ENCODE data around the gene NKD2.

The NKD2 gene

GRCh38 chr5:1075931-1076330, 67.3 kb downstream of the NKD2 start:
- TF ChIP-seq CTCF (IDR thresholded peaks at IDR 0.05; ENCODE audit: insufficient read depth, low read length, poor library complexity, severe bottlenecking) (no peak), EZH2phosphoT487 (conservative IDR thresholded peaks at IDR 0.05; ENCODE audit: low read length) (no peak)
- Histone ChIP-seq H3K4me3 (ENCODE audit: insufficient read depth, low read length, poor library complexity, severe bottlenecking) (no peak overlapping the region), H2AFZ (ENCODE audit: low read depth, low read length, severe bottlenecking) (no peak overlapping the region), H3K4me2 (ENCODE audit: low read depth, low read length, poor library complexity, severe bottlenecking) (no peak overlapping the region), H3K27ac (ENCODE audit: low read depth, low read length) (no peak overlapping the region), H3K79me2 (ENCODE audit: insufficient read depth, low read length) (no peaks in the 10 kb centered on the region), H3K27me3 (ENCODE audit: low read length) (no peaks in the 10 kb centered on the region), H3K9me2 (replicated peaks; ENCODE audit: insufficient read depth, low read length) (no peaks in the 10 kb centered on the region), H3K9ac (ENCODE audit: low read length) (no peak overlapping the region), H3F3A (ENCODE audit: insufficient read depth) (no peaks in the 10 kb centered on the region), H4K20me1 (ENCODE audit: low read depth, low read length) (no peaks in the 10 kb centered on the region), H3K9me3 (ENCODE audit: insufficient read depth, low read length) (no peaks in the 10 kb centered on the region), H3K36me3 (ENCODE audit: low read length) (no peaks in the 10 kb centered on the region)

- no peak overlapping the region for H3K27ac ChIP-seq (ENCODE audit: low read depth, low read length)
- no peaks in the 10 kb centered on the region for H3K9me2 ChIP-seq (replicated peaks; ENCODE audit: insufficient read depth, low read length)
- no peaks in the 10 kb centered on the region for H3K9me3 ChIP-seq (ENCODE audit: insufficient read depth, low read length)
- no peak overlapping the region for H3K9ac ChIP-seq (ENCODE audit: low read length)
- no peaks in the 10 kb centered on the region for H3K79me2 ChIP-seq (ENCODE audit: insufficient read depth, low read length)
- H3K27me3 ChIP-seq (ENCODE audit: low read length): no peaks in the 10 kb centered on the region
- no peaks in the 10 kb centered on the region for H3K36me3 ChIP-seq (ENCODE audit: low read length)
- H4K20me1 ChIP-seq (ENCODE audit: low read depth, low read length): no peaks in the 10 kb centered on the region
- TF ChIP-seq CTCF (IDR thresholded peaks at IDR 0.05; ENCODE audit: insufficient read depth, low read length, poor library complexity, severe bottlenecking) (no peak), EZH2phosphoT487 (conservative IDR thresholded peaks at IDR 0.05; ENCODE audit: low read length) (no peak)
- H2AFZ ChIP-seq (ENCODE audit: low read depth, low read length, severe bottlenecking): no peak overlapping the region
- no peak overlapping the region for H3K4me2 ChIP-seq (ENCODE audit: low read depth, low read length, poor library complexity, severe bottlenecking)
- H3K4me3 ChIP-seq (ENCODE audit: insufficient read depth, low read length, poor library complexity, severe bottlenecking): no peak overlapping the region
- no peaks in the 10 kb centered on the region for H3F3A ChIP-seq (ENCODE audit: insufficient read depth)
Observed at GRCh38 chr5:1076406-1076805, 67.8 kb downstream of the NKD2 start.

GRCh38 chr5:1077026-1077425, 68.4 kb downstream of the NKD2 start:
- no peaks in the 10 kb centered on the region for H3K9me2 ChIP-seq (replicated peaks; ENCODE audit: insufficient read depth, low read length)
- no peak overlapping the region for H3K9ac ChIP-seq (ENCODE audit: low read length)
- no peak overlapping the region for H3K27ac ChIP-seq (ENCODE audit: low read depth, low read length)
- H3K4me3 ChIP-seq (ENCODE audit: insufficient read depth, low read length, poor library complexity, severe bottlenecking): no peak overlapping the region
- no peak overlapping the region for H3K4me2 ChIP-seq (ENCODE audit: low read depth, low read length, poor library complexity, severe bottlenecking)
- no peaks in the 10 kb centered on the region for H3K9me3 ChIP-seq (ENCODE audit: insufficient read depth, low read length)
- no peaks in the 10 kb centered on the region for H3K79me2 ChIP-seq (ENCODE audit: insufficient read depth, low read length)
- H3K27me3 ChIP-seq (ENCODE audit: low read length): no peaks in the 10 kb centered on the region
- no peaks in the 10 kb centered on the region for H3F3A ChIP-seq (ENCODE audit: insufficient read depth)
- no peaks in the 10 kb centered on the region for H3K36me3 ChIP-seq (ENCODE audit: low read length)
- no peaks in the 10 kb centered on the region for H4K20me1 ChIP-seq (ENCODE audit: low read depth, low read length)
- no peak overlapping the region for H2AFZ ChIP-seq (ENCODE audit: low read depth, low read length, severe bottlenecking)
- TF ChIP-seq EZH2phosphoT487 (conservative IDR thresholded peaks at IDR 0.05; ENCODE audit: low read length) (no peak), CTCF (IDR thresholded peaks at IDR 0.05; ENCODE audit: insufficient read depth, low read length, poor library complexity, severe bottlenecking) (no peak)
